K562 (cell line): ENCODE data around the gene RTBDN. TPM values are rescaled to one million over a fixed set of nuclear protein-coding genes. Genes with fewer than 3 reads are reported as not detected.

Experiments used
- ATAC-seq: fragments of 200-7000 bp; cut with Tn5 transposase; 3 replicates; pipeline ENCODE4 v1.9.1; 2020; ENCODE audit warnings: moderate library complexity
- BruUV-seq: library from RNA; stranded (reverse); fragments of 400-500 nt; replicated peaks from 2 replicates; lab custom pipeline; 2021; lab: Mats Ljungman, UMichigan
- CTCF ChIA-PET: fragments of 300-600 bp; formaldehyde crosslinking; extraction: SDS; loops from one replicate; lab custom pipeline; 2021; ENCODE audit warnings: low intra/inter-chr PET ratio; lab: Yijun Ruan, JAX
- POLR2A ChIA-PET: fragments of 300-600, 350-650 bp; sonication (Branson Sonifier 250); formaldehyde crosslinking; extraction: SDS; loops from one replicate; lab custom pipeline; 2021; ENCODE audit warnings: antibody characterized with exemption, inconsistent platforms; lab: Yijun Ruan, JAX
- DNase-seq, 4 experiments: peaks; one replicate each; pipeline versions ENCODE4 v3.0.0 to v3.0.0-alpha.2; 2011 to 2018; ENCODE audit warnings: low spot score in 3 of 4, mixed read lengths in 3 of 4; ENCODE audit errors: extremely low read depth in 1 of 4
- FAIRE-seq: peaks from 2 replicates; lab custom pipeline; 2011; peaks lifted over from hg19 to GRCh38; lab: Jason Lieb, UNC
- H2AFZ ChIP-seq: 2 replicates; pipeline ENCODE4 v1.6.0; 2011; ENCODE audit warnings: low read depth, low read length, control low read depth, inconsistent platforms
- H3K27ac ChIP-seq: fragments of 200-600 bp; 3 replicates; pipeline ENCODE4 v1.8.0; 2011; ENCODE audit warnings: low read depth, mild to moderate bottlenecking, control low read depth, inconsistent platforms, low read length, moderate library complexity, mixed read lengths; ENCODE audit errors: extremely low read depth
- H3K27me3 ChIP-seq, 2 experiments: fragments of 300-600 bp in 1 of 2; 2 replicates in 1 of 2; 3 replicates in 1 of 2; pipeline versions ENCODE4 v1.6.0 to v1.8.0; 2011; ENCODE audit warnings: inconsistent platforms in 2 of 2, low read length in 2 of 2, mild to moderate bottlenecking in 1 of 2, mixed read lengths in 1 of 2, moderate library complexity in 1 of 2; ENCODE audit not compliant: control insufficient read depth in 2 of 2, insufficient read depth in 2 of 2
- H3K36me3 ChIP-seq: fragments of 300-600 bp; 3 replicates; pipeline ENCODE4 v1.8.0; 2011; ENCODE audit warnings: mild to moderate bottlenecking, low read length, inconsistent platforms; ENCODE audit not compliant: control insufficient read depth, insufficient read depth
- H3K4me1 ChIP-seq, 2 experiments: fragments of 200-600 bp in 1 of 2; replicated peaks in 1 of 2; 2 replicates in 1 of 2; 3 replicates in 1 of 2; pipeline versions ENCODE4 v1.5.1 to v1.8.0; 2011; ENCODE audit warnings: inconsistent platforms in 2 of 2, low read length in 2 of 2, mild to moderate bottlenecking in 1 of 2, mixed read lengths in 1 of 2, moderate library complexity in 1 of 2; ENCODE audit not compliant: control insufficient read depth in 2 of 2, insufficient read depth in 2 of 2
- H3K4me2 ChIP-seq: 2 replicates; pipeline ENCODE4 v1.6.1; 2011; ENCODE audit warnings: low read length, control low read depth, inconsistent platforms, mixed read lengths; ENCODE audit not compliant: insufficient read depth
- H3K4me3 ChIP-seq: fragments of 200-600 bp; sonication (generic), shearing (Covaris generic); 2 replicates; pipeline ENCODE4 v1.5.1; 2016; ENCODE audit warnings: control low read depth, inconsistent platforms
- H3K79me2 ChIP-seq: fragments of 200-600 bp; 3 replicates; pipeline ENCODE4 v1.8.0; 2011; ENCODE audit warnings: low read length, inconsistent platforms; ENCODE audit not compliant: control insufficient read depth, insufficient read depth
- H3K9ac ChIP-seq, 2 experiments: 2 replicates each; pipeline versions ENCODE4 v1.6.0 to v1.6.1; 2011; ENCODE audit warnings: low read depth in 2 of 2, low read length in 2 of 2, control low read depth in 1 of 2, inconsistent platforms in 1 of 2, mild to moderate bottlenecking in 1 of 2, mixed read lengths in 1 of 2; ENCODE audit not compliant: insufficient read depth in 1 of 2
- H3K9me1 ChIP-seq: one replicate; pipeline ENCODE4 v1.6.0; 2011; ENCODE audit warnings: inconsistent platforms, mild to moderate bottlenecking, low read length, moderate library complexity; ENCODE audit not compliant: control insufficient read depth, insufficient read depth
- H3K9me3 ChIP-seq: replicated peaks from 2 replicates; pipeline ENCODE4 v1.5.1; 2011; ENCODE audit warnings: low read depth, low read length, inconsistent platforms; ENCODE audit not compliant: control insufficient read depth, insufficient read depth
- H4K20me1 ChIP-seq: replicated peaks from 2 replicates; pipeline ENCODE4 v1.6.1; 2011; ENCODE audit warnings: low read length, inconsistent platforms, mixed read lengths; ENCODE audit not compliant: control insufficient read depth, insufficient read depth
- ATF2 ChIP-seq: sonication (generic); formaldehyde crosslinking; IDR thresholded peaks from 2 replicates; pipeline ENCODE4 v1.8.1; 2022; ENCODE audit warnings: missing genetic modification reagents
- CCAR2 ChIP-seq: fragments of 200-400 bp; formaldehyde crosslinking; IDR thresholded peaks from 2 replicates; pipeline ENCODE4 v1.6.1; 2017; ENCODE audit warnings: mild to moderate bottlenecking, low read depth, low read length
- DACH1 ChIP-seq: fragments of 450-650 bp; IDR thresholded peaks from 2 replicates; pipeline ENCODE4 v1.6.1; 2018; ENCODE audit not compliant: partially characterized antibody
- HDAC1 ChIP-seq, 2 experiments: fragments of 450-650 bp; IDR thresholded peaks; 2 replicates each; pipeline ENCODE4 v1.6.1; 2016 to 2017; ENCODE audit warnings: inconsistent platforms in 1 of 2, mild to moderate bottlenecking in 1 of 2, moderate library complexity in 1 of 2
- HEY1 ChIP-seq: fragments of 250-450 bp; sonication (Bioruptor Pico); IDR thresholded peaks from 2 replicates; pipeline ENCODE4 v1.5.0; 2020; ENCODE audit warnings: mild to moderate bottlenecking, moderate library complexity, borderline replicate concordance
- LCOR ChIP-seq: sonication (generic); formaldehyde crosslinking; IDR thresholded peaks from 2 replicates; pipeline ENCODE4 v1.8.0; 2022; ENCODE audit warnings: mild to moderate bottlenecking, missing genetic modification reagents
- NFIC ChIP-seq: fragments of 450-650 bp; IDR thresholded peaks from 2 replicates; pipeline ENCODE4 v1.6.1; 2017; ENCODE audit warnings: mild to moderate bottlenecking, inconsistent platforms
- NKRF ChIP-seq: fragments of 450-650 bp; IDR thresholded peaks from 2 replicates; pipeline ENCODE4 v1.6.1; 2016; ENCODE audit warnings: borderline replicate concordance
- NRF1 ChIP-seq, 2 experiments: fragments of 450-650 bp; IDR thresholded peaks in 1 of 2; conservative IDR thresholded peaks in 1 of 2; 2 replicates each; pipeline ENCODE4 v1.6.1; 2014; ENCODE audit warnings: mild to moderate bottlenecking in 2 of 2
- PCBP2 ChIP-seq: fragments of 200-400 bp; formaldehyde crosslinking; IDR thresholded peaks from 2 replicates; pipeline ENCODE4 v1.6.1; 2018; ENCODE audit warnings: low read length, low read depth, mild to moderate bottlenecking, moderate library complexity; ENCODE audit not compliant: poor library complexity, severe bottlenecking
- PHF8 ChIP-seq: fragments of 200-600 bp; sonication (generic); IDR thresholded peaks from 2 replicates; pipeline ENCODE4 v1.6.1; 2012; ENCODE audit warnings: mixed run types, mild to moderate bottlenecking, inconsistent platforms, low read length, moderate library complexity, borderline replicate concordance
- RBFOX2 ChIP-seq: fragments of 200-400 bp; formaldehyde crosslinking; IDR thresholded peaks from 2 replicates; pipeline ENCODE4 v1.6.1; 2017; ENCODE audit warnings: low read depth, mild to moderate bottlenecking, low read length, moderate library complexity
- RFX1 ChIP-seq: fragments of 450-650 bp; IDR thresholded peaks from 2 replicates; pipeline ENCODE4 v1.6.1; 2016; ENCODE audit warnings: mild to moderate bottlenecking, moderate library complexity
- SMAD2 ChIP-seq: fragments of 150-350 bp; IDR thresholded peaks from 2 replicates; pipeline ENCODE4 v1.6.1; 2014; ENCODE audit warnings: low read depth, mild to moderate bottlenecking, low read length
- STAT5B ChIP-seq: fragments of 250-450 bp; sonication (Bioruptor Pico); IDR thresholded peaks from 2 replicates; pipeline ENCODE4 v1.8.0; 2021; ENCODE audit warnings: mild to moderate bottlenecking, inconsistent platforms
- ZKSCAN1 ChIP-seq: fragments of 150-350 bp; IDR thresholded peaks from 2 replicates; pipeline ENCODE4 v1.6.1; 2016; ENCODE audit warnings: low read depth, low read length
- ZNF347 ChIP-seq: fragments of 450-650 bp; formaldehyde crosslinking; IDR thresholded peaks from 2 replicates; pipeline ENCODE4 v1.4.0; 2020; ENCODE audit warnings: low read depth, mild to moderate bottlenecking, moderate library complexity
- ZNF644 ChIP-seq: fragments of 200-800 bp; sonication (Bioruptor generic); IDR thresholded peaks from 2 replicates; pipeline ENCODE4 v1.6.1; 2016; ENCODE audit warnings: low read depth, missing genetic modification characterization, missing compliant biosample characterization
- WGBS: fragments of 100-300 bp; shearing (Covaris generic); methylation state at CpG from one replicate; pipeline ENCODE4 v1.1.6; 2016; ENCODE audit warnings: low coverage, mixed read lengths; ENCODE audit not compliant: insufficient coverage; ENCODE audit errors: missing lambda C conversion rate; 5-methylcytosine and 5-hydroxymethylcytosine counted together
- in situ Hi-C: fragments of 300-500 bp; cut with MboI; formaldehyde crosslinking; loops from 4 replicates; pipeline ENCODE4 v1.15.0; 2018; ENCODE audit warnings: inconsistent platforms, mixed read lengths
- intact Hi-C: fragments of 100-400 bp; cut with micrococcal nuclease; formaldehyde crosslinking; loops from 2 replicates; pipeline ENCODE4 v1.14.2; 2022
- polyA plus RNA-seq, 8 experiments: library from polyadenylated mRNA; depleted of rRNA in 4 of 8; stranded (reverse) in 5 of 8; unstranded in 3 of 8; fragments of >200 nt; fragmentation: Nextera tagmentation in 2 of 8; fragmentation: Illumina TruSeq in 1 of 8; extraction: Ambion mirVana in 2 of 8; extraction: Trizol in 1 of 8; gene quantifications; 2 replicates each; pipeline versions ENCODE4 v1.2.1 to v1.2.3, GENCODE V29; 2011 to 2014; ENCODE audit warnings: inconsistent platforms in 1 of 8, missing spikeins in 1 of 8
- total RNA-seq, 7 experiments: library from RNA; depleted of rRNA in 6 of 7; stranded (reverse); fragments of >200 nt in 6 of 7; fragmentation: Illumina TruSeq in 2 of 7; extraction: Trizol in 2 of 7; gene quantifications; 2 replicates each; pipeline versions ENCODE4 v1.2.1 to v1.2.3, GENCODE V29; 2011 to 2021; ENCODE audit warnings: low replicate concordance in 1 of 7

RTBDN gene
- total and polyA plus RNA-seq, 9 of the 15 experiments (the other 6 are each of a cell fraction or from before 2014, with no cell fraction given): 0.20 to 2.3 (median 0.72) TPM; not detected in 1

GRCh38 chr19:12778017-12778904, 56.1 kb downstream of the RTBDN start:
- peak; percentile 12 for ATAC-seq
- no peaks in the 10 kb centered on the region for H4K20me1 ChIP-seq
- in situ Hi-C loops (no loop called here), intact Hi-C loops (loop anchor here (5.0 kb wide), 1 partner anchor 64 kb away; no protein-coding TSS in a partner anchor)
- H3K9me1 ChIP-seq: no peaks in the 10 kb centered on the region
- ChIA-PET POLR2A (interaction anchor here (0.6 to 4.1 kb wide), 10 partner anchors 10 to 70 kb away, joined by 3 to 44 read pairs (median 4); partner anchors contain the start of genes GET3, JUNB, PRDX2 and THSD8), CTCF (interaction anchor here (1.1 to 4.1 kb wide), 3 partner anchors 16 to 70 kb away, joined by 3 to 30 read pairs (median 3); no protein-coding TSS in a partner anchor)
- H3K27me3 ChIP-seq: no peaks in the 10 kb centered on the region
- peak overlapping the region; percentile 68 for H3K27ac ChIP-seq
- peak overlapping the region; percentile 83 for H2AFZ ChIP-seq
- peak; percentile 61 for FAIRE-seq
- H3K4me3 ChIP-seq: peak overlapping the region; percentile 37
- no TSS peak for BruUV-seq
- H3K4me2 ChIP-seq: peak overlapping the region; percentile 85
- WGBS: 20% methylated on average over 37 of the region's 44 CpGs
- H3K9ac ChIP-seq: peak overlapping the region; percentile 59 to 89
- peak in 2 of 4 experiments; percentile 37 to 55 for DNase-seq
- H3K9me3 ChIP-seq: no peaks in the 10 kb centered on the region
- H3K79me2 ChIP-seq: peaks cover 6% of the 10 kb centered on the region; the same call in 1 of the 3 replicates
- H3K36me3 ChIP-seq: no peaks in the 10 kb centered on the region
- peaks cover 30 to 65% of the 10 kb centered on the region in 2 experiments for H3K4me1 ChIP-seq
- TF ChIP-seq RFX1 (no peak), NKRF (0 out of 2 replicates have a peak, but pooled peaks have one; percentile 37), CCAR2 (no peak), HDAC1 (IDR thresholded peaks at IDR 0.05) (0 out of 4 replicates have a peak, but pooled peaks of 1 of the 2 experiments have one; percentile 20), NFIC (peak; percentile 20; the same call in 1 of the 2 replicates), ATF2 (CRISPR knock-in tag) (no peak), SMAD2 (no peak), PCBP2 (no peak), ZNF644 (0 out of 2 replicates have a peak, but pooled peaks have one; percentile 38), PHF8 (peak; percentile 14; the same call in 1 of the 2 replicates), HEY1 (CRISPR knock-in tag) (no peak), DACH1 (peak; percentile 6), STAT5B (CRISPR knock-in tag) (no peak), NRF1 (conservative IDR thresholded peaks at IDR 0.05 in 1 of 2, IDR thresholded peaks at IDR 0.05 in 1 of 2) (peak; percentile 69 to 71), LCOR (CRISPR knock-in tag) (no peak; the same call in 1 of the 2 replicates), ZNF347 (no peak), RBFOX2 (peak; percentile 68), ZKSCAN1 (no peak)
